Neural progenitor cell (in vitro differentiated cells): ENCODE measurements around the gene MTMR11. TPM values are rescaled to one million over a fixed set of nuclear protein-coding genes. Genes with fewer than 3 reads are reported as not detected.

Experiments used
- DNase-seq: peaks from one replicate; pipeline ENCODE4 v3.0.0-alpha.2; 2016; ENCODE audit warnings: low spot score
- H2AFZ ChIP-seq: fragments of 200-600 bp; sonication (generic); replicated peaks from 2 replicates; pipeline ENCODE4 v1.6.1; 2016; ENCODE audit warnings: antibody characterized with exemption
- H3F3A ChIP-seq: fragments of 200-600 bp; sonication (generic); 2 replicates; pipeline ENCODE4 v1.6.1; 2016; ENCODE audit warnings: antibody characterized with exemption, low read depth
- H3K27ac ChIP-seq: fragments of 200-600 bp; sonication (generic); 2 replicates; pipeline ENCODE4 v1.5.1; 2016; ENCODE audit warnings: mild to moderate bottlenecking
- H3K27me3 ChIP-seq: fragments of 200-600 bp; sonication (generic); 2 replicates; pipeline ENCODE4 v1.6.1; 2016; ENCODE audit warnings: mild to moderate bottlenecking, moderate library complexity
- H3K36me3 ChIP-seq: fragments of 200-600 bp; sonication (generic); 2 replicates; pipeline ENCODE4 v1.5.1; 2016
- H3K4me1 ChIP-seq: fragments of 200-600 bp; sonication (generic); 2 replicates; pipeline ENCODE4 v1.6.1; 2016; ENCODE audit warnings: mixed run types
- H3K4me2 ChIP-seq: fragments of 200-600 bp; sonication (generic); 2 replicates; pipeline ENCODE4 v1.6.1; 2016
- H3K4me3 ChIP-seq: fragments of 200-600 bp; sonication (generic); 2 replicates; pipeline ENCODE4 v1.5.1; 2016
- H3K79me2 ChIP-seq: fragments of 200-600 bp; sonication (generic); 2 replicates; pipeline ENCODE4 v1.6.1; 2016; ENCODE audit warnings: low read depth
- H3K9ac ChIP-seq: fragments of 200-600 bp; sonication (generic); 2 replicates; pipeline ENCODE4 v1.6.1; 2016
- H3K9me3 ChIP-seq: fragments of 200-600 bp; sonication (generic); 2 replicates; pipeline ENCODE4 v1.5.1; 2016; ENCODE audit warnings: low read depth
- H4K20me1 ChIP-seq: fragments of 200-600 bp; sonication (generic); 2 replicates; pipeline ENCODE4 v1.6.1; 2016; ENCODE audit warnings: low read depth
- H3K27ac Mint-ChIP-seq: 3 replicates; pipeline ENCODE4 v1.8.0; 2021; ENCODE audit warnings: mixed read lengths
- H3K27me3 Mint-ChIP-seq: 2 replicates; pipeline ENCODE4 v1.8.0; 2022; ENCODE audit warnings: low read depth, mild to moderate bottlenecking, inconsistent platforms, moderate library complexity, mixed read lengths; ENCODE audit not compliant: insufficient read depth
- H3K36me3 Mint-ChIP-seq: 3 replicates; pipeline ENCODE4 v1.8.0; 2021; ENCODE audit warnings: mixed read lengths
- H3K4me1 Mint-ChIP-seq: 3 replicates; pipeline ENCODE4 v1.8.0; 2021; ENCODE audit warnings: mixed read lengths
- H3K4me3 Mint-ChIP-seq: 3 replicates; pipeline ENCODE4 v1.8.0; 2021; ENCODE audit warnings: mild to moderate bottlenecking, moderate library complexity, mixed read lengths
- H3K9me3 Mint-ChIP-seq: 3 replicates; pipeline ENCODE4 v1.8.0; 2020; ENCODE audit warnings: mixed read lengths
- CTCF ChIP-seq: fragments of 200-600 bp; sonication (generic); IDR thresholded peaks from 2 replicates; pipeline ENCODE4 v1.5.1; 2017; ENCODE audit warnings: antibody characterized with exemption, mild to moderate bottlenecking
- EZH2 ChIP-seq: fragments of 200-600 bp; sonication (generic); IDR thresholded peaks from 2 replicates; pipeline ENCODE4 v1.6.1; 2017; ENCODE audit warnings: antibody characterized with exemption, mild to moderate bottlenecking, moderate library complexity
- EZH2phosphoT487 ChIP-seq: fragments of 200-600 bp; sonication (generic); IDR thresholded peaks from 2 replicates; pipeline ENCODE4 v1.6.1; 2017; ENCODE audit warnings: antibody characterized with exemption
- total RNA-seq: library from RNA; depleted of rRNA; stranded (reverse); fragments of >200 nt; gene quantifications from 2 replicates; pipeline ENCODE4 v1.2.3, GENCODE V29; 2015; ENCODE audit warnings: low replicate concordance

MTMR11 gene
- total RNA-seq, 1 donor from 2014 or later, result 11.3 TPM

- H3K4me3 ChIP-seq, result peak overlapping the region; percentile 94
- peak overlapping the region; percentile 45 for H3K27ac ChIP-seq
- peak overlapping the region; percentile 89 for H3K4me2 ChIP-seq
- H3K27me3 ChIP-seq, result no peaks in the 10 kb centered on the region
- DNase-seq, result no peak
- no peak overlapping the region for H2AFZ ChIP-seq
- peaks cover 8% of the 10 kb centered on the region for H4K20me1 ChIP-seq
- H3K9me3 ChIP-seq, result no peaks in the 10 kb centered on the region
- H3F3A ChIP-seq, result peaks cover 16% of the 10 kb centered on the region
- peak overlapping the region; percentile 48 for H3K27ac Mint-ChIP-seq
- H3K79me2 ChIP-seq, result peaks cover 36% of the 10 kb centered on the region
- H3K9ac ChIP-seq, result no peak overlapping the region
- TF ChIP-seq CTCF (no peak), EZH2 (no peak), EZH2phosphoT487 (no peak)
- H3K4me1 Mint-ChIP-seq, result peaks cover 36% of the 10 kb centered on the region
- H3K4me3 Mint-ChIP-seq, result peak overlapping the region; percentile 95
- H3K4me1 ChIP-seq, result peaks cover 28% of the 10 kb centered on the region
- H3K36me3 ChIP-seq, result no peaks in the 10 kb centered on the region
- H3K36me3 Mint-ChIP-seq, result peaks cover 22% of the 10 kb centered on the region
- H3K27me3 Mint-ChIP-seq, result peaks cover 3% of the 10 kb centered on the region
- H3K9me3 Mint-ChIP-seq, result peaks cover 3% of the 10 kb centered on the region
Observed at GRCh38 chr1:149916193-149916897, 20.3 kb downstream of the MTMR11 start.

DNA sequence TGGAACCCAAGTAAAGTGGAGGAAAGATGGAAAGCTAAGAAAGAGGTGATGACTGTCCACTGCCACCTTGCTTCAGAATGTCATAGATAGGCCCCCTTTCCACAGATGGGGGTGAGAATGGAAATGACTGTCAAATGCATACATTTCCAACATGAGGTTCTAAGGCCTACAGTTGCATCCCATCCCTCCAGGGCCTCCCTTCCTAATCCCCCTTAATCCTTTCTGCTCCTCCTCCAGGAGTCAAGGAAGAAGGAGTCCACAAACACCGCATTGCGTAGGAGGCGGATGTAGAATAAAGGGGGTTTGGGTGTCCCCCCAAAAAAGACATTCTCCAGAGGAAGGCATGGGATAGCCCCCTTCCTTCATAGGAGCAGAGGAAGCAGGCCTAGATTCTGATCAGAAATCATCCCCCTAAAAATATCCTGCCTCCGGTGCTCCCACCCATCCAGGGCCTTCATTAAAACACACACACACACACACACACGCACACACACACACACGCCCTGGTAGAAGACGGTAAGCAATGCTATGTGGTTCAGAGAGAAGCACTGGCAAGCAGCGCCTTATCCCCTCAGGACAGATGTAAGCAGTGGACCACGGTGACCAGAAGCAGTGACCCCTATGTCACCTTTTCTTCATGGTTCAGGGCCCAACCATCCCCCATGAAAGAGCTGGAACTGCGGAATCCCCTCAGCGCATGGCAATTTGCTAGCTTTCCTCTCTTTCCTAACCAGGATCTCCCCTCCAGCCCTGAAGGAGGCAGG lies 21.1 kb downstream of the MTMR11 start:
- H3K4me3 ChIP-seq, result peak overlapping the region; percentile 94

DNA sequence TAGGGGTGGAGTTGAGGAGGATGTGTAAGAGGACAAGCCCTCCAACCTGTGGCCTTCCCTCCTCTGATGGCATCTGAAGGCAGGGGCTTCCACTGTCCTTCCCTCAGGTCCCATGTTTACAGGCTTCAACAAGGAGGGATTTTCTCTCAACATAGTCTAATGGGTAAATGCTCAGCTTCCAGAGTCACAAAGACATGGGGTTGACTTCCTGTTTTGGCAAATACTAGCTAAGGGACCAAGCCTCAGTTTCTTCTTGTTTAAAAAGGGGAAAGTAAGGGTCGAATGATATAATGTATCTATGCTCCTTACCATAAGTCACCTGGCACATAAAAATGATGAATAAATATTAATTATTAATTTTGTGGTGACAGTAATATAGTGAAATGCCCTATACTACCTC lies 22.1 kb downstream of the MTMR11 start:
- DNase-seq, result no peak
- TF ChIP-seq EZH2, result no peak
- TF ChIP-seq CTCF, result no peak
- no peak for TF ChIP-seq EZH2phosphoT487
- peaks cover 15% of the 10 kb centered on the region for H3F3A ChIP-seq
- no peak overlapping the region for H3K27ac ChIP-seq
- no peak overlapping the region for H3K27ac Mint-ChIP-seq
- H3K36me3 ChIP-seq, result no peaks in the 10 kb centered on the region
- no peak overlapping the region for H2AFZ ChIP-seq
- no peak overlapping the region for H3K4me3 ChIP-seq
- H3K4me2 ChIP-seq, result no peak overlapping the region
- peaks cover 3% of the 10 kb centered on the region for H3K9me3 Mint-ChIP-seq
- H3K27me3 ChIP-seq, result no peaks in the 10 kb centered on the region
- no peak overlapping the region for H3K9ac ChIP-seq
- H3K4me1 Mint-ChIP-seq, result peaks cover 36% of the 10 kb centered on the region
- H3K79me2 ChIP-seq, result peaks cover 36% of the 10 kb centered on the region
- no peaks in the 10 kb centered on the region for H3K9me3 ChIP-seq
- H3K36me3 Mint-ChIP-seq, result peaks cover 31% of the 10 kb centered on the region
- H3K4me1 ChIP-seq, result peaks cover 28% of the 10 kb centered on the region
- no peak overlapping the region for H3K4me3 Mint-ChIP-seq
- no peaks in the 10 kb centered on the region for H3K27me3 Mint-ChIP-seq
- H4K20me1 ChIP-seq, result peaks cover 8% of the 10 kb centered on the region

More for the DNA sequence above, 21.1 kb downstream of the MTMR11 start:
- Histone ChIP-seq H3K9ac (no peak overlapping the region), H3K27me3 (no peaks in the 10 kb centered on the region), H3K36me3 (no peaks in the 10 kb centered on the region), H2AFZ (no peak overlapping the region), H3K9me3 (no peaks in the 10 kb centered on the region), H3K4me2 (peak overlapping the region; percentile 89), H4K20me1 (peaks cover 8% of the 10 kb centered on the region), H3K4me1 (peaks cover 28% of the 10 kb centered on the region), H3K27ac (peak overlapping the region; percentile 45), H3F3A (peaks cover 15% of the 10 kb centered on the region), H3K79me2 (peaks cover 36% of the 10 kb centered on the region)
- peaks cover 3% of the 10 kb centered on the region for H3K9me3 Mint-ChIP-seq
- H3K4me3 Mint-ChIP-seq, result peak overlapping the region; percentile 95
- H3K36me3 Mint-ChIP-seq, result peaks cover 27% of the 10 kb centered on the region
- no peak for TF ChIP-seq EZH2phosphoT487
- no peak for TF ChIP-seq EZH2
- TF ChIP-seq CTCF, result no peak
- H3K27ac Mint-ChIP-seq, result peak overlapping the region; percentile 48
- H3K4me1 Mint-ChIP-seq, result peaks cover 36% of the 10 kb centered on the region
- peak; percentile 59 for DNase-seq
- H3K27me3 Mint-ChIP-seq, result no peaks in the 10 kb centered on the region
